AG10803 (cell line): Measurements from ENCODE around the gene ZDHHC14.

ENCODE experiments used
- DNase-seq: peaks from one replicate; pipeline ENCODE4 v3.0.0; 2010; ENCODE audit warnings: low read depth
- H3K4me3 ChIP-seq: 2 replicates; pipeline ENCODE4 v1.5.1; 2011; ENCODE audit warnings: mild to moderate bottlenecking, low read length, control low read depth
- TF ChIP-seq, protein P1 (sequence below): conservative IDR thresholded peaks from 2 replicates; pipeline ENCODE4 v1.5.1; 2011; ENCODE audit warnings: mild to moderate bottlenecking, low read length, control low read depth, inconsistent platforms

ZDHHC14 gene

GRCh38 chr6:157433678-157434081 lies 52.7 kb downstream of the ZDHHC14 start:
- TF ChIP-seq, protein P1, sequence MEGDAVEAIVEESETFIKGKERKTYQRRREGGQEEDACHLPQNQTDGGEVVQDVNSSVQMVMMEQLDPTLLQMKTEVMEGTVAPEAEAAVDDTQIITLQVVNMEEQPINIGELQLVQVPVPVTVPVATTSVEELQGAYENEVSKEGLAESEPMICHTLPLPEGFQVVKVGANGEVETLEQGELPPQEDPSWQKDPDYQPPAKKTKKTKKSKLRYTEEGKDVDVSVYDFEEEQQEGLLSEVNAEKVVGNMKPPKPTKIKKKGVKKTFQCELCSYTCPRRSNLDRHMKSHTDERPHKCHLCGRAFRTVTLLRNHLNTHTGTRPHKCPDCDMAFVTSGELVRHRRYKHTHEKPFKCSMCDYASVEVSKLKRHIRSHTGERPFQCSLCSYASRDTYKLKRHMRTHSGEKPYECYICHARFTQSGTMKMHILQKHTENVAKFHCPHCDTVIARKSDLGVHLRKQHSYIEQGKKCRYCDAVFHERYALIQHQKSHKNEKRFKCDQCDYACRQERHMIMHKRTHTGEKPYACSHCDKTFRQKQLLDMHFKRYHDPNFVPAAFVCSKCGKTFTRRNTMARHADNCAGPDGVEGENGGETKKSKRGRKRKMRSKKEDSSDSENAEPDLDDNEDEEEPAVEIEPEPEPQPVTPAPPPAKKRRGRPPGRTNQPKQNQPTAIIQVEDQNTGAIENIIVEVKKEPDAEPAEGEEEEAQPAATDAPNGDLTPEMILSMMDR = no peak
- no peak overlapping the region for H3K4me3 ChIP-seq
- DNase-seq = no peak

GRCh38 chr6:157434349-157435033 lies 53.5 kb downstream of the ZDHHC14 start:
- peak; percentile 33 for DNase-seq
- TF ChIP-seq, protein P1 = no peak
- no peak overlapping the region for H3K4me3 ChIP-seq

GRCh38 chr6:157436219-157436943 lies 55.4 kb downstream of the ZDHHC14 start:
- TF ChIP-seq, protein P1 = no peak
- no peak overlapping the region for H3K4me3 ChIP-seq
- peak; percentile 31 for DNase-seq

DNA sequence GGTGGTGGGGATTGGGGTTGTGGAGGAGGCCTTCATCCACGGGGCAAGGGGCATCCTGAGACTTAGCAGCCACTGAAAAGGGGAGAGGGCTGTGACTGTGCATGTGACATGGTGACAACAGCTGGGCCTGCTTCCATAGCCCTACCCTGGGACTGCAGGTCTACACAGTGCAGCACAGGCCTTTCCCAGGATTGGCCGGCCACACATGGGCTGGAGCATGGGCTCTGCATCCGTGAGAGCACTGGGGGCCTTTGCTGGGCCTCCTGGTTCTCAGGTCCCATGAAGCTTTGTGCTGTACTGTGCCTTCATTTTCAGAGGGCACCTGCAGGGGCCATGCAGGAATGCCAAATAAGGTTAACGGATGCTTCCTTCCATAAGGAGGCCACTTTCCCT lies 56.0 kb downstream of the ZDHHC14 start:
- no peak for DNase-seq
- TF ChIP-seq, protein P1 = no peak
- H3K4me3 ChIP-seq = no peak overlapping the region

DNA sequence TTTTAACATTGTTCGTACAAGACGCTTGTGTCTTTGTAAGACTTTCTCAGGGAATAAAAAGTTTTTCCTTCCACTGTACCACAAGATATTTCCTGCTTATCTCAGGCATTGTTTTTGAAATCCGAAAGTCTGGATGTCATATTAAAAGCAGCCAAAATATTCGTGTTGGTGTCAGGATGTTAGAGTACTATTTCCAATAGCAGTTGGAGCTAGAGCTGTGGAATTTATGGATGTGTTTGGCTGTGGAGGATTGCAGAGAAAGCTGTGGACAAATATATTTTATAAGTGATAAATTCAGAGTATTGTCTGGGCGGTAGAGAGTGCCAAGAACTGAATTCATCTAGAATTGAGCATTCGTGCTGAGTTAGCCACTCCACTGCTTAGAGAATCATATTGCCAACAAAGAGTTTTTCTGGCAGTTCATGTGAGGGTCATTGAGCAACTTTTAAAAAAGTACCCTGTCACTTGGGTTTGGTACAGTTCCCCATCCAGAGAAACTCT lies 57.7 kb downstream of the ZDHHC14 start:
- TF ChIP-seq, protein P1 = no peak
- no peak overlapping the region for H3K4me3 ChIP-seq
- peak; percentile 88 for DNase-seq

GRCh38 chr6:157440171-157440570 lies 59.2 kb downstream of the ZDHHC14 start:
- no peak for DNase-seq

More at GRCh38 chr6:157440171-157440570, 59.2 kb downstream of the ZDHHC14 start:
- H3K4me3 ChIP-seq = no peak overlapping the region
- TF ChIP-seq, protein P1 = no peak
